ENCODE data around the gene GTSF1L. TPM values are rescaled to one million over a fixed set of nuclear protein-coding genes. Genes with fewer than 3 reads are reported as not detected.

The GTSF1L gene
- total and polyA plus RNA-seq, 2 of the 4 experiments (the other 2 are of a cell fraction): not detected

GRCh38 chr20:43716123-43716522 is 10.7 kb downstream of the GTSF1L start:
- Histone ChIP-seq H4K91ac (ENCODE audit: insufficient read depth, low read depth, low read length) (no peak overlapping the region), H3K9ac (ENCODE audit: low read depth, low read length) (no peak overlapping the region), H3K4me1 (ENCODE audit: control insufficient read depth, insufficient read depth, low read length) (no peaks in the 10 kb centered on the region), H2BK15ac (ENCODE audit: low read depth, low read length) (no peak overlapping the region), H3K27ac (ENCODE audit: insufficient read depth, low read length) (no peak overlapping the region), H4K5ac (ENCODE audit: low read depth, low read length) (no peak overlapping the region), H3K14ac (replicated peaks; ENCODE audit: low read depth, low read length) (no peak overlapping the region), H3K27me3 (ENCODE audit: control insufficient read depth, insufficient read depth, low read length) (no peaks in the 10 kb centered on the region), H3K79me1 (ENCODE audit: low read depth in 1 of 2, low read length in 2 of 2) (no peaks in the 10 kb centered on the region), H2AK5ac (ENCODE audit: low read depth, low read length) (no peak overlapping the region), H4K8ac (ENCODE audit: low read depth in 2 of 2, low read length in 2 of 2) (no peak overlapping the region), H3K9me1 (ENCODE audit: insufficient read depth, low read length) (no peaks in the 10 kb centered on the region), H3K23ac (ENCODE audit: low read depth, low read length) (no peak overlapping the region), H3K56ac (ENCODE audit: extremely low read depth, insufficient read depth, low read length) (no peak overlapping the region), H2AK9ac (replicated peaks; ENCODE audit: low read depth, low read length, poor library complexity) (no peak overlapping the region), H2BK5ac (ENCODE audit: low read depth, low read length, poor library complexity, severe bottlenecking) (no peak overlapping the region), H3K9me3 (ENCODE audit: control insufficient read depth, insufficient read depth, low read length) (peaks cover 3% of the 10 kb centered on the region), H3K18ac (ENCODE audit: low read depth, low read length) (no peak overlapping the region), H2BK20ac (ENCODE audit: low read depth, low read length) (no peak overlapping the region), H2AFZ (replicated peaks; ENCODE audit: low read length, poor library complexity) (no peak overlapping the region), H3K4me2 (ENCODE audit: low read depth, low read length) (no peak overlapping the region), H3K4ac (ENCODE audit: low read depth, low read length) (no peak overlapping the region), H4K20me1 (ENCODE audit: insufficient read depth, low read length) (no peaks in the 10 kb centered on the region), H3K4me3 (ENCODE audit: insufficient read depth, low read depth, low read length) (no peak overlapping the region), H2BK120ac (ENCODE audit: low read depth, low read length) (no peak overlapping the region), H3K36me3 (ENCODE audit: control insufficient read depth, insufficient read depth, low read length) (no peaks in the 10 kb centered on the region)
- dilution Hi-C loops (cut with HindIII; ENCODE audit: low sequenced_read_pairs, unreplicated experiment) (no loop called here), intact Hi-C loops (cut with micrococcal nuclease) (no loop called here), in situ Hi-C loops (cut with MboI; ENCODE audit: low sequenced_read_pairs) (no loop called here)
- POLR2A ChIA-PET (ENCODE audit: unreplicated experiment): no interaction called here
- ATAC-seq (ENCODE audit: low read depth) (no peak), DNase-seq (no peak)
- WGBS, 2 experiments (ENCODE audit: extremely low coverage in 2 of 2, insufficient read length in 1 of 2): no CpG with 5 or more reads among the region's 4 CpGs
- CTCF ChIA-PET: no interaction called here
- TF ChIP-seq, protein P1, sequence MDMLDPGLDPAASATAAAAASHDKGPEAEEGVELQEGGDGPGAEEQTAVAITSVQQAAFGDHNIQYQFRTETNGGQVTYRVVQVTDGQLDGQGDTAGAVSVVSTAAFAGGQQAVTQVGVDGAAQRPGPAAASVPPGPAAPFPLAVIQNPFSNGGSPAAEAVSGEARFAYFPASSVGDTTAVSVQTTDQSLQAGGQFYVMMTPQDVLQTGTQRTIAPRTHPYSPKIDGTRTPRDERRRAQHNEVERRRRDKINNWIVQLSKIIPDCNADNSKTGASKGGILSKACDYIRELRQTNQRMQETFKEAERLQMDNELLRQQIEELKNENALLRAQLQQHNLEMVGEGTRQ (IDR thresholded peaks at IDR 0.05; ENCODE audit: low read depth, low read length): no peak
- TF ChIP-seq POLR2A (IDR thresholded peaks at IDR 0.05; ENCODE audit: low read depth, low read length): no peak
- no peak for TF ChIP-seq MAFK (IDR thresholded peaks at IDR 0.05; ENCODE audit: low read depth, low read length)
- TF ChIP-seq, protein P2, sequence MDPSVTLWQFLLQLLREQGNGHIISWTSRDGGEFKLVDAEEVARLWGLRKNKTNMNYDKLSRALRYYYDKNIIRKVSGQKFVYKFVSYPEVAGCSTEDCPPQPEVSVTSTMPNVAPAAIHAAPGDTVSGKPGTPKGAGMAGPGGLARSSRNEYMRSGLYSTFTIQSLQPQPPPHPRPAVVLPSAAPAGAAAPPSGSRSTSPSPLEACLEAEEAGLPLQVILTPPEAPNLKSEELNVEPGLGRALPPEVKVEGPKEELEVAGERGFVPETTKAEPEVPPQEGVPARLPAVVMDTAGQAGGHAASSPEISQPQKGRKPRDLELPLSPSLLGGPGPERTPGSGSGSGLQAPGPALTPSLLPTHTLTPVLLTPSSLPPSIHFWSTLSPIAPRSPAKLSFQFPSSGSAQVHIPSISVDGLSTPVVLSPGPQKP (IDR thresholded peaks at IDR 0.05; ENCODE audit: borderline replicate concordance, low read depth, low read length): no peak
- TF ChIP-seq RCOR1 (IDR thresholded peaks at IDR 0.05; ENCODE audit: insufficient replicate concordance, low read length): no peak
- TF ChIP-seq BHLHE40 (IDR thresholded peaks at IDR 0.05; ENCODE audit: low read depth, low read length): no peak
- TF ChIP-seq, protein P3, sequence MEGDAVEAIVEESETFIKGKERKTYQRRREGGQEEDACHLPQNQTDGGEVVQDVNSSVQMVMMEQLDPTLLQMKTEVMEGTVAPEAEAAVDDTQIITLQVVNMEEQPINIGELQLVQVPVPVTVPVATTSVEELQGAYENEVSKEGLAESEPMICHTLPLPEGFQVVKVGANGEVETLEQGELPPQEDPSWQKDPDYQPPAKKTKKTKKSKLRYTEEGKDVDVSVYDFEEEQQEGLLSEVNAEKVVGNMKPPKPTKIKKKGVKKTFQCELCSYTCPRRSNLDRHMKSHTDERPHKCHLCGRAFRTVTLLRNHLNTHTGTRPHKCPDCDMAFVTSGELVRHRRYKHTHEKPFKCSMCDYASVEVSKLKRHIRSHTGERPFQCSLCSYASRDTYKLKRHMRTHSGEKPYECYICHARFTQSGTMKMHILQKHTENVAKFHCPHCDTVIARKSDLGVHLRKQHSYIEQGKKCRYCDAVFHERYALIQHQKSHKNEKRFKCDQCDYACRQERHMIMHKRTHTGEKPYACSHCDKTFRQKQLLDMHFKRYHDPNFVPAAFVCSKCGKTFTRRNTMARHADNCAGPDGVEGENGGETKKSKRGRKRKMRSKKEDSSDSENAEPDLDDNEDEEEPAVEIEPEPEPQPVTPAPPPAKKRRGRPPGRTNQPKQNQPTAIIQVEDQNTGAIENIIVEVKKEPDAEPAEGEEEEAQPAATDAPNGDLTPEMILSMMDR (conservative IDR thresholded peaks at IDR 0.05; ENCODE audit: low read depth, low read length): no peak
- TF ChIP-seq RAD21 (IDR thresholded peaks at IDR 0.05; ENCODE audit: low read length): no peak
- no peak for TF ChIP-seq FOS (IDR thresholded peaks at IDR 0.05; ENCODE audit: low read depth, low read length)
- no peak for TF ChIP-seq CEBPB (IDR thresholded peaks at IDR 0.05; ENCODE audit: low read depth, low read length)
- no peak for TF ChIP-seq RFX5 (IDR thresholded peaks at IDR 0.05; ENCODE audit: low read depth, low read length)
- BruUV-seq (replicated peaks): no TSS peak

Data from IMR-90 (cell line).